GM23248 (cell line): Measurements from ENCODE around the gene UPF1. TPM values are rescaled to one million over a fixed set of nuclear protein-coding genes. Genes with fewer than 3 reads are reported as not detected.
A peak's percentile ranks its signal among the peaks of the same experiment; 100 is the strongest.

Experiments used
- DNase-seq: peaks from one replicate; pipeline ENCODE4 v3.0.0-alpha.2; 2015
- H2AFZ ChIP-seq: fragments of 200-600 bp; sonication (generic); 2 replicates; pipeline ENCODE4 v1.6.1; 2016; ENCODE audit warnings: antibody characterized with exemption
- H3F3A ChIP-seq: fragments of 200-600 bp; sonication (generic); 2 replicates; pipeline ENCODE4 v1.6.1; 2016; ENCODE audit warnings: mild to moderate bottlenecking, antibody characterized with exemption, mixed run types; ENCODE audit not compliant: insufficient read depth
- H3K27ac ChIP-seq: fragments of 200-600 bp; sonication (generic); 2 replicates; pipeline ENCODE4 v1.5.1; 2016; ENCODE audit warnings: mild to moderate bottlenecking
- H3K27me3 ChIP-seq: fragments of 200-600 bp; sonication (generic); replicated peaks from 2 replicates; pipeline ENCODE4 v1.6.1; 2016; ENCODE audit warnings: mild to moderate bottlenecking; ENCODE audit not compliant: insufficient read depth
- H3K36me3 ChIP-seq: fragments of 200-600 bp; sonication (generic); 2 replicates; pipeline ENCODE4 v1.6.1; 2016; ENCODE audit warnings: low read depth, mild to moderate bottlenecking
- H3K4me1 ChIP-seq: fragments of 200-600 bp; sonication (generic); 2 replicates; pipeline ENCODE4 v1.6.1; 2016; ENCODE audit warnings: mild to moderate bottlenecking; ENCODE audit not compliant: insufficient read depth
- H3K4me2 ChIP-seq: fragments of 200-600 bp; sonication (generic); one replicate; pipeline ENCODE4 v1.6.1; 2016; ENCODE audit warnings: mild to moderate bottlenecking; ENCODE audit not compliant: unreplicated experiment
- H3K4me3 ChIP-seq: fragments of 200-600 bp; sonication (generic); 2 replicates; pipeline ENCODE4 v1.5.1; 2016; ENCODE audit warnings: mild to moderate bottlenecking
- H3K79me2 ChIP-seq: fragments of 200-600 bp; sonication (generic); 2 replicates; pipeline ENCODE4 v1.6.1; 2016; ENCODE audit warnings: mild to moderate bottlenecking; ENCODE audit not compliant: insufficient read depth
- H3K9ac ChIP-seq: fragments of 200-600 bp; sonication (generic); 2 replicates; pipeline ENCODE4 v1.6.1; 2016; ENCODE audit warnings: mild to moderate bottlenecking
- H3K9me2 ChIP-seq: fragments of 200-600 bp; sonication (generic); 2 replicates; pipeline ENCODE4 v1.6.1; 2016; ENCODE audit warnings: mixed run types, mild to moderate bottlenecking, moderate library complexity; ENCODE audit not compliant: insufficient read depth
- H3K9me3 ChIP-seq: fragments of 200-600 bp; sonication (generic); one replicate; pipeline ENCODE4 v1.6.1; 2017; ENCODE audit warnings: low read depth
- H4K20me1 ChIP-seq: fragments of 200-600 bp; sonication (generic); 2 replicates; pipeline ENCODE4 v1.6.0; 2016; ENCODE audit not compliant: insufficient read depth
- EZH2 ChIP-seq: fragments of 200-600 bp; sonication (generic); IDR thresholded peaks from 2 replicates; pipeline ENCODE4 v1.6.1; 2018; ENCODE audit warnings: antibody characterized with exemption, mild to moderate bottlenecking; ENCODE audit not compliant: insufficient read depth, poor library complexity, severe bottlenecking
- EZH2phosphoT487 ChIP-seq: fragments of 200-600 bp; sonication (generic); IDR thresholded peaks from 2 replicates; pipeline ENCODE4 v1.6.1; 2018; ENCODE audit warnings: antibody characterized with exemption, moderate library complexity, mild to moderate bottlenecking, low read depth; ENCODE audit not compliant: insufficient read depth
- WGBS, 2 experiments: methylation state at CpG; one replicate each; pipeline ENCODE4 v1.1.6; 2015 to 2017; ENCODE audit warnings: low lambda C conversion rate in 2 of 2, low coverage in 1 of 2; ENCODE audit errors: missing lambda C conversion rate in 2 of 2; 5-methylcytosine and 5-hydroxymethylcytosine counted together
- in situ Hi-C: fragments of 300-500 bp; cut with MboI; formaldehyde crosslinking; loops from 2 replicates; pipeline ENCODE4 v1.15.0; 2020
- polyA plus RNA-seq: library from polyadenylated mRNA; unstranded; fragments of >200 nt; fragmentation: Nextera tagmentation; extraction: Ambion mirVana; gene quantifications from 2 replicates; pipeline ENCODE4 v1.2.1, GENCODE V29; 2016
- total RNA-seq: library from RNA; depleted of rRNA; stranded (reverse); fragments of >200 nt; shearing (Covaris generic); gene quantifications from 2 replicates; pipeline ENCODE4 v1.2.3, GENCODE V29; 2014

The UPF1 gene
- total and polyA plus RNA-seq, 2 experiments from 2014 or later: 4.3 to 57.4 TPM

- no peaks in the 10 kb centered on the region for H3K9me3 ChIP-seq
- peak overlapping the region; percentile 23; the same call in 1 of the 2 replicates for H3K4me3 ChIP-seq
- H3K36me3 ChIP-seq: peaks cover 15% of the 10 kb centered on the region; the same call in 1 of the 2 replicates
- peak overlapping the region; percentile 73 for H3K4me2 ChIP-seq
- H3K9ac ChIP-seq: peak overlapping the region; percentile 75
- peak; percentile 92 for DNase-seq
- peaks cover 43% of the 10 kb centered on the region for H3F3A ChIP-seq
- H3K79me2 ChIP-seq: peaks cover 84% of the 10 kb centered on the region
- in situ Hi-C loops: loop anchor here (10.0 to 25.0 kb wide), 2 partner anchors 244 to 387 kb away; partner anchors contain the start of gene CRLF1
- H3K9me2 ChIP-seq: no peaks in the 10 kb centered on the region
- H2AFZ ChIP-seq: no peak overlapping the region
- H3K4me1 ChIP-seq: peaks cover 39% of the 10 kb centered on the region
- H3K27me3 ChIP-seq: no peaks in the 10 kb centered on the region
- peak overlapping the region; percentile 90 for H3K27ac ChIP-seq
- peaks cover 13% of the 10 kb centered on the region; the same call in 1 of the 2 replicates for H4K20me1 ChIP-seq
- WGBS, 2 experiments: 12 to 16% methylated on average over 23 of the region's 23 CpGs
- TF ChIP-seq EZH2: no peak
- TF ChIP-seq EZH2phosphoT487: no peak
Observed at GRCh38 chr19:18848878-18849661, 17.3 kb downstream of the UPF1 start.

GRCh38 chr19:18849838-18850400 lies 18.2 kb downstream of the UPF1 start:
- Histone ChIP-seq H3K36me3 (peaks cover 15% of the 10 kb centered on the region; the same call in 1 of the 2 replicates), H3K79me2 (peaks cover 84% of the 10 kb centered on the region)
- DNase-seq: no peak

GRCh38 chr19:18850471-18851375 lies 19.0 kb downstream of the UPF1 start:
- H3K9ac ChIP-seq: peak overlapping the region; percentile 75; the same call in 1 of the 2 replicates
- in situ Hi-C loops: no loop called here
- H3K36me3 ChIP-seq: peaks cover 15% of the 10 kb centered on the region; the same call in 1 of the 2 replicates
- no peak overlapping the region for H3K4me2 ChIP-seq
- peaks cover 84% of the 10 kb centered on the region for H3K79me2 ChIP-seq
- peaks cover 43% of the 10 kb centered on the region for H3F3A ChIP-seq
- no peak for TF ChIP-seq EZH2phosphoT487
- H3K27ac ChIP-seq: peak overlapping the region; percentile 90
- peaks cover 4% of the 10 kb centered on the region; the same call in 1 of the 2 replicates for H4K20me1 ChIP-seq
- no peaks in the 10 kb centered on the region for H3K9me3 ChIP-seq
- no peaks in the 10 kb centered on the region for H3K27me3 ChIP-seq
- DNase-seq: no peak
- no peak overlapping the region for H2AFZ ChIP-seq
- peaks cover 39% of the 10 kb centered on the region for H3K4me1 ChIP-seq
- no peak overlapping the region for H3K4me3 ChIP-seq
- WGBS, 2 experiments: 90 to 92% methylated on average over 25 to 26 of the region's 27 CpGs
- H3K9me2 ChIP-seq: no peaks in the 10 kb centered on the region

More at GRCh38 chr19:18849838-18850400, 18.2 kb downstream of the UPF1 start:
- peaks cover 43% of the 10 kb centered on the region for H3F3A ChIP-seq
- no peaks in the 10 kb centered on the region for H3K27me3 ChIP-seq
- peak overlapping the region; percentile 75 for H3K9ac ChIP-seq
- TF ChIP-seq EZH2phosphoT487: no peak
- TF ChIP-seq EZH2: no peak
- in situ Hi-C loops: loop anchor here (10.0 to 25.0 kb wide), 2 partner anchors 245 to 388 kb away; partner anchors contain the start of gene CRLF1
- H3K4me1 ChIP-seq: peaks cover 39% of the 10 kb centered on the region
- 52 to 54% methylated on average over 16 of the region's 16 CpGs for WGBS, 2 experiments
- H3K9me3 ChIP-seq: no peaks in the 10 kb centered on the region
- peak overlapping the region; percentile 90 for H3K27ac ChIP-seq
- no peak overlapping the region for H2AFZ ChIP-seq
- H4K20me1 ChIP-seq: peaks cover 7% of the 10 kb centered on the region; the same call in 1 of the 2 replicates
- H3K4me2 ChIP-seq: peak overlapping the region; percentile 73
- no peaks in the 10 kb centered on the region for H3K9me2 ChIP-seq
- 0 out of 2 replicates have a peak overlapping the region, but pooled peaks have one; percentile 2 for H3K4me3 ChIP-seq
